GM13977 (cell line): ENCODE results near the gene BPIFA1.

Source experiments
- DNase-seq: peaks from one replicate; pipeline ENCODE4 v3.0.0; 2012; ENCODE audit warnings: low spot score
- in situ Hi-C: fragments of 300-500 bp; cut with MboI; formaldehyde crosslinking; loops from one replicate; pipeline ENCODE4 v1.12.0; 2022; ENCODE audit warnings: low sequenced_read_pairs, low pct_unique_long_range_greater_than_20kb, mixed read lengths, inconsistent platforms; ENCODE audit not compliant: unreplicated experiment
- TF ChIP-seq, protein P1 (sequence below): IDR thresholded peaks from 2 replicates; pipeline ENCODE4 v1.5.1; 2012; ENCODE audit warnings: mild to moderate bottlenecking, control low read depth; ENCODE audit not compliant: insufficient read depth; ENCODE audit errors: extremely low read depth, missing control alignments

Gene BPIFA1

DNA sequence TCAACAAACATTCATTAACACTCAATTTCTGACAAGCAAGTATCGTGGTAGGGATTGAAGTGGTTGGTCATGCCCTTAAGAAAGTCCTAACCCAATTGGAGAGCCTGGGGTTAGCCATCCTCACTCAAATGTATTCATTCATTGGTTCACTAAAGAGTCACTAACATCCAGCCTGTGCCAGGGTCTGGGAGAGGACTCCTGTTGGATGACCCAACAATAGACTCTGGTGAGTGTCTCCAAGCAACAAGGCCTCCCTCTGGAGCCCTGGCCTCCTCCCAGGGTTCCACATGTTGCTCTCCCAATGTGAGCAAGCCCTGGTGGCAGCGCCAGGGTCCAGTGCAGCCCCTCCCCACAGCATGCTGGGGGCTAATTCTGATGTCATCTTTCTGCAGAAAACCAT lies 18.7 kb upstream of the BPIFA1 start, which contains the start of gene BPIFA3:
Gene BPIFA3, plus strand, starts transcription at position 301 of the 400 bp plus-strand sequence. CDS start 185 bp downstream, outside the sequence.
- no peak for DNase-seq
- in situ Hi-C loops = no loop called here
- TF ChIP-seq, protein P1, sequence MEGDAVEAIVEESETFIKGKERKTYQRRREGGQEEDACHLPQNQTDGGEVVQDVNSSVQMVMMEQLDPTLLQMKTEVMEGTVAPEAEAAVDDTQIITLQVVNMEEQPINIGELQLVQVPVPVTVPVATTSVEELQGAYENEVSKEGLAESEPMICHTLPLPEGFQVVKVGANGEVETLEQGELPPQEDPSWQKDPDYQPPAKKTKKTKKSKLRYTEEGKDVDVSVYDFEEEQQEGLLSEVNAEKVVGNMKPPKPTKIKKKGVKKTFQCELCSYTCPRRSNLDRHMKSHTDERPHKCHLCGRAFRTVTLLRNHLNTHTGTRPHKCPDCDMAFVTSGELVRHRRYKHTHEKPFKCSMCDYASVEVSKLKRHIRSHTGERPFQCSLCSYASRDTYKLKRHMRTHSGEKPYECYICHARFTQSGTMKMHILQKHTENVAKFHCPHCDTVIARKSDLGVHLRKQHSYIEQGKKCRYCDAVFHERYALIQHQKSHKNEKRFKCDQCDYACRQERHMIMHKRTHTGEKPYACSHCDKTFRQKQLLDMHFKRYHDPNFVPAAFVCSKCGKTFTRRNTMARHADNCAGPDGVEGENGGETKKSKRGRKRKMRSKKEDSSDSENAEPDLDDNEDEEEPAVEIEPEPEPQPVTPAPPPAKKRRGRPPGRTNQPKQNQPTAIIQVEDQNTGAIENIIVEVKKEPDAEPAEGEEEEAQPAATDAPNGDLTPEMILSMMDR = no peak

DNA sequence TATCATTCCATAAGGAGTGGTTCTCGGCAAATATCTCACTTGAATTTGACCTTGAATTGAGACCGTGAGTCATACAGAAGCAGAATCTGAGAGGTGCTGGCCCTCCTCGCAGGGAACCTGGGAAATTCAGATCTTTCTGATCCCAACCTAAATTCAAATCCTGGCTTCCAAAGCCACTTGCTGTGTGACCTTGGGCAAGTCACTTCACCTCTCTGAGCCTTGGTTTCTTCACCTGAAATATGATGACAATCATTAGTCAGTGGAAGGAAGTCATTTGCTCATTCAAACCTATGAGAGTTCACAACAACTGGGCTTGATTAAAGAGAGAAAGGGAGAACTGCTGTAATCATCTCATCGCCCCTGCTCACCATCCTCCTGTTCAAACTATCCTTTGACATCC lies 11.4 kb upstream of the BPIFA1 start:
- DNase-seq = no peak
- in situ Hi-C loops = no loop called here
- TF ChIP-seq, protein P1 = no peak

DNA sequence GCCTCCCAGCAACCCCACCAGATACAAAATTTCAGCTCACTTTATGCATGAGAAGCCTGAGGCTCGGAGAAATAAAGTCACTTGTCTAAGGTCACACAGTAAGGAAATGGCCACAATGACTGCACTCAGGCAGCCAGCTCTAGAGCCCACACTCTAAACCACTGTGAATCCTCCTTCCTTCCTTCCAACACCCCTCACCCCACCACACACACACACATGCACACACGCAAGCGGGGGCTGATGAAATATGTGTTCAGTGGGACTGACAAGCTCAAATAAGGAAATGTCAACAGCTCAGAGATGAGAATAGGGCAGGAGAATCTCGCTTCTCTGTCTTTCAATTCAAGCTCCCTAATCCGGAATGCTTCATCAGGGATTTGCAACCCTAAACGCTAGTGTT lies 6.0 kb upstream of the BPIFA1 start:
- TF ChIP-seq, protein P1 = no peak
- in situ Hi-C loops = no loop called here
- no peak for DNase-seq

DNA sequence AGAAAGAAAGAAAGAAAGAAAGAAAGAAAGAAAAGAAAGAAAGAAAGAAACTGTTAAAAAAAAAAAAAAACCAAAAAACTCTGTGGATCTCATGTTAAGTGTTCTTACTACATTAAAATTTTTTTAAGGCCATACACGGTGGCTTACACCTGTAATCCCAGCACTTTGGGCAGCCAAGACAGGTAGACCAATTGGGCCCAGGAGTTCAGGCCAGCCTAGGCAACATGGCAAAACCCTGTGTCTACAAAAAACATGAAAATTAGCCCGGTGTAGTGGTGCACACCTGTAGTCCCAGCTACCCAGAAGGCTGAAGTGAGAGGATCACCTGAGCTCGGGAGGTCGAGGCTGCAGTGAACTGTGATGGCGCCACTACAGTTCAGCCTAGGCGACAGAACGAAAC lies 4.6 kb upstream of the BPIFA1 start:
- DNase-seq = no peak
- TF ChIP-seq, protein P1 = no peak
- in situ Hi-C loops = no loop called here

DNA sequence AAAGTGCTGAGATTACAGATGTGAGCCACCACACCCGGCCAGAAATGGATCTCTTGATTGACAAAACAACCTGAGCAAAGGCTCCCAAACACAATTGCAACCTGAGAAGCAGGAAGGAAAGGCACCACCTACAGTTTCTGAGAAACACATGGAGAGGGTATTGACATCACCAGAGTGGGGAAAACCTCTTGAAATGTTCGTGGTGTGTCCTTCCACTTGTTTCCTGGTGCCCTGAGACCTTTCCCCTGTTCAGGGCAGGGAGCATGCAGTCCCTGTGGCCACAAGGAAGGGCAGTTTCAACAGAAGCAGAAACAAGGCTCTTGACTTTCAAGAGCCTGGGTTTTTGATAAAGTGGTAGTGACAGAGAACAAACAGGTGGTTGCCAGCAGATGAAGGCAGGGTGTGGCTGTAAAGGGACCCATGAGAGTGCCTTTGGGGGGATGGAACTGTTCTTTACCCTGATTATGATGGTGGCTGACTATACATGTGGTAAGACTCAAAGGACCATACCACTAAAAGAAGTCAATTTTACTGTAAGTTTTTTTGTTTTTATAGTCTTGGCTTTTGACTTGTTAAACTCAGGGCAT lies 3.2 kb upstream of the BPIFA1 start:
- DNase-seq = no peak
- in situ Hi-C loops = no loop called here
- TF ChIP-seq, protein P1 = no peak

DNA sequence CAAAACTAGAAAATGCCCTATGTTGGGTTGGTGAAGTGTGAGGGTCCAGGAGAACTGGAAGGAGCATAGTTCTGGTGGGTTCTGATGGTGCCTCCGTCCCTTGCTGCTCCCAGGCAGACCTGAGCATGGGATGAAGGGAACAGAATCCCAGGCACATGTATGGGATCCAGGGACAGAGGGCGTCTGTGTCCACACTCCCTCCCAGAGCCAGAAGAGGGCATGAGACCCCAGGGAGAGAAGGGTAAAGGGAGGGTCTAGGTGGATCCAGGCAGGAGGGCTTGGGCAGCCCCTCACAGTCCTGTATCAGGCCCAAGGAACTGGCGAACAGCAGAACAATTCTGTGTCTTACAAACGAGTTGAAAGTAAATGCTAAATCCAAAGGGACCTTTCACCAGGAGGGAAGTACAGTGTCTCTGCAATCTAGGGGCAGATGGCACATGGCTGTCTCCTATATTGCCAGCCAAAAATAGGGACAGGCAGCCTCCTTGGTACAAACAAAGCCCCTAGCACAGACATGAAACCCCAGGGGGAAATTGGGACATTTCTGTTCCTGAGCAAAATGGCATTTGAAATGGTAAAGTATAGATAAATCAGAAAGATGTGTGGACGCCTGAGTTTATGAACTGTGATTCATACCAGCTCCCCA lies 2.5 kb upstream of the BPIFA1 start:
- TF ChIP-seq, protein P1 = no peak
- no peak for DNase-seq
- in situ Hi-C loops = no loop called here
